IMR-90 (cell line): ENCODE data around the gene FGF4. TPM values are rescaled to one million over a fixed set of nuclear protein-coding genes. Genes with fewer than 3 reads are reported as not detected.

Source experiments
- ATAC-seq: fragments of 200-7000 bp; cut with Tn5 transposase; 2 replicates; pipeline ENCODE4 v1.9.1; 2020; ENCODE audit warnings: low read depth, mild to moderate bottlenecking, moderate library complexity
- BruUV-seq: library from RNA; stranded (reverse); fragments of 400-500 nt; replicated peaks from 2 replicates; lab custom pipeline; 2021; lab: Mats Ljungman, UMichigan
- CTCF ChIA-PET: fragments of 300-600 bp; formaldehyde crosslinking; extraction: SDS; loops from one replicate; lab custom pipeline; 2021; ENCODE audit warnings: antibody characterized with exemption; lab: Yijun Ruan, JAX
- POLR2A ChIA-PET: fragments of 300-600 bp; sonication (Branson Sonifier 250); formaldehyde crosslinking; loops from one replicate; lab custom pipeline; 2022; ENCODE audit warnings: antibody characterized with exemption; ENCODE audit not compliant: unreplicated experiment; lab: Charles Lee
- DNase-seq: peaks from one replicate; pipeline ENCODE4 v3.0.0; 2013
- H2AFZ ChIP-seq: replicated peaks from 2 replicates; pipeline ENCODE3; 2013; ENCODE audit warnings: low read length, mild to moderate bottlenecking; ENCODE audit not compliant: poor library complexity
- H2AK5ac ChIP-seq: 2 replicates; pipeline ENCODE4 v1.6.1; 2013; ENCODE audit warnings: low read depth, low read length, inconsistent platforms
- H2AK9ac ChIP-seq: replicated peaks from 2 replicates; pipeline ENCODE3; 2013; ENCODE audit warnings: mild to moderate bottlenecking, low read depth, low read length, moderate library complexity; ENCODE audit not compliant: poor library complexity
- H2BK120ac ChIP-seq: 2 replicates; pipeline ENCODE4 v1.6.1; 2013; ENCODE audit warnings: low read depth, low read length, inconsistent platforms
- H2BK15ac ChIP-seq: 3 replicates; pipeline ENCODE4 v1.6.1; 2013; ENCODE audit warnings: low read depth, low read length, inconsistent platforms
- H2BK20ac ChIP-seq: 2 replicates; pipeline ENCODE4 v1.6.1; 2013; ENCODE audit warnings: low read depth, mild to moderate bottlenecking, inconsistent platforms, low read length, moderate library complexity
- H2BK5ac ChIP-seq: 2 replicates; pipeline ENCODE4 v1.6.1; 2013; ENCODE audit warnings: mild to moderate bottlenecking, low read depth, low read length, inconsistent platforms; ENCODE audit not compliant: poor library complexity, severe bottlenecking
- H3K14ac ChIP-seq: replicated peaks from 2 replicates; pipeline ENCODE4 v1.6.1; 2013; ENCODE audit warnings: low read depth, low read length, inconsistent platforms
- H3K18ac ChIP-seq: 2 replicates; pipeline ENCODE4 v1.6.1; 2013; ENCODE audit warnings: low read depth, low read length, control low read depth
- H3K23ac ChIP-seq: 2 replicates; pipeline ENCODE4 v1.6.1; 2013; ENCODE audit warnings: low read depth, low read length, inconsistent platforms
- H3K27ac ChIP-seq: 2 replicates; pipeline ENCODE4 v1.5.1; 2013; ENCODE audit warnings: mild to moderate bottlenecking, control low read depth, low read length; ENCODE audit not compliant: insufficient read depth
- H3K27me3 ChIP-seq: 2 replicates; pipeline ENCODE4 v1.6.1; 2013; ENCODE audit warnings: low read length; ENCODE audit not compliant: control insufficient read depth, insufficient read depth
- H3K36me3 ChIP-seq: 2 replicates; pipeline ENCODE4 v1.6.1; 2013; ENCODE audit warnings: low read length, mixed read lengths; ENCODE audit not compliant: control insufficient read depth, insufficient read depth
- H3K4ac ChIP-seq: 2 replicates; pipeline ENCODE4 v1.6.1; 2013; ENCODE audit warnings: low read depth, low read length, inconsistent platforms
- H3K4me1 ChIP-seq: 2 replicates; pipeline ENCODE4 v1.6.1; 2013; ENCODE audit warnings: low read length, mixed read lengths; ENCODE audit not compliant: control insufficient read depth, insufficient read depth
- H3K4me2 ChIP-seq: 2 replicates; pipeline ENCODE4 v1.6.1; 2013; ENCODE audit warnings: low read depth, mild to moderate bottlenecking, control low read depth, low read length, moderate library complexity
- H3K4me3 ChIP-seq: 2 replicates; pipeline ENCODE4 v1.5.1; 2013; ENCODE audit warnings: low read depth, mild to moderate bottlenecking, control low read depth, low read length, moderate library complexity; ENCODE audit not compliant: insufficient read depth
- H3K56ac ChIP-seq: 2 replicates; pipeline ENCODE4 v1.6.1; 2013; ENCODE audit warnings: low read length, inconsistent platforms; ENCODE audit not compliant: insufficient read depth; ENCODE audit errors: extremely low read depth
- H3K79me1 ChIP-seq, 2 experiments: 2 replicates each; pipeline ENCODE4 v1.6.1; 2013; ENCODE audit warnings: low read length in 2 of 2, inconsistent platforms in 1 of 2, low read depth in 1 of 2
- H3K9ac ChIP-seq: 2 replicates; pipeline ENCODE4 v1.6.1; 2013; ENCODE audit warnings: low read depth, low read length, control low read depth
- H3K9me1 ChIP-seq: 2 replicates; pipeline ENCODE4 v1.6.1; 2013; ENCODE audit warnings: low read length, inconsistent platforms; ENCODE audit not compliant: insufficient read depth
- H3K9me3 ChIP-seq: 2 replicates; pipeline ENCODE4 v1.6.1; 2013; ENCODE audit warnings: low read length; ENCODE audit not compliant: control insufficient read depth, insufficient read depth
- H4K20me1 ChIP-seq: 2 replicates; pipeline ENCODE4 v1.6.1; 2013; ENCODE audit warnings: low read length, inconsistent platforms; ENCODE audit not compliant: insufficient read depth
- H4K5ac ChIP-seq: 2 replicates; pipeline ENCODE4 v1.6.1; 2013; ENCODE audit warnings: mild to moderate bottlenecking, low read depth, low read length, control low read depth
- H4K8ac ChIP-seq, 2 experiments: 2 replicates each; pipeline ENCODE4 v1.6.1; 2013; ENCODE audit warnings: low read depth in 2 of 2, low read length in 2 of 2, control low read depth in 1 of 2, inconsistent platforms in 1 of 2
- H4K91ac ChIP-seq: 2 replicates; pipeline ENCODE4 v1.6.1; 2013; ENCODE audit warnings: low read depth, low read length, inconsistent platforms; ENCODE audit not compliant: insufficient read depth
- BHLHE40 ChIP-seq: fragments of 150-350 bp; IDR thresholded peaks from 2 replicates; pipeline ENCODE4 v1.6.1; 2016; ENCODE audit warnings: mild to moderate bottlenecking, low read depth, low read length
- FOS ChIP-seq: fragments of 150-350 bp; IDR thresholded peaks from 2 replicates; pipeline ENCODE4 v1.6.1; 2016; ENCODE audit warnings: low read depth, low read length
- RAD21 ChIP-seq: IDR thresholded peaks from 2 replicates; pipeline ENCODE4 v1.6.1; 2012; ENCODE audit warnings: low read length, improper control_type of control experiment
- WGBS, 2 experiments: methylation state at CpG; one replicate each; pipeline versions ENCODE4 v1.1.5 to v1.1.7; 2013; ENCODE audit warnings: missing lambda C conversion rate in 2 of 2; ENCODE audit not compliant: insufficient read length in 1 of 2; ENCODE audit errors: extremely low coverage in 2 of 2; 5-methylcytosine and 5-hydroxymethylcytosine counted together
- dilution Hi-C: fragments of 300-500 bp; cut with HindIII; formaldehyde crosslinking; loops from one replicate; pipeline ENCODE4 v1.14.3; 2018; ENCODE audit warnings: low sequenced_read_pairs; ENCODE audit not compliant: unreplicated experiment
- in situ Hi-C: fragments of 300-500 bp; cut with MboI; formaldehyde crosslinking; loops from 3 replicates; pipeline ENCODE4 v1.14.3; 2019; ENCODE audit warnings: low sequenced_read_pairs, inconsistent platforms, mixed read lengths
- intact Hi-C: fragments of 100-400 bp; cut with micrococcal nuclease; formaldehyde crosslinking; loops from 2 replicates; pipeline ENCODE4 v1.10.0; 2022
- polyA plus RNA-seq, 3 experiments: library from polyadenylated mRNA; depleted of rRNA; stranded (reverse); fragments of >200 nt; gene quantifications; 2 replicates each; pipeline ENCODE4 v1.2.3, GENCODE V29; 2012; ENCODE audit warnings: low replicate concordance in 1 of 3
- total RNA-seq: library from RNA; depleted of rRNA; stranded (reverse); fragments of >200 nt; gene quantifications from 2 replicates; pipeline ENCODE4 v1.2.3, GENCODE V29; 2012

The FGF4 gene
- total and polyA plus RNA-seq, 2 of the 4 experiments (the other 2 are of a cell fraction) = not detected

GRCh38 chr11:69807106-69807815 is 32.1 kb upstream of the FGF4 start:
- dilution Hi-C loops = no loop called here

More at GRCh38 chr11:69807106-69807815, 32.1 kb upstream of the FGF4 start:
- Histone ChIP-seq H3K23ac (no peak overlapping the region), H3K79me1 (no peaks in the 10 kb centered on the region), H2BK120ac (no peak overlapping the region), H2AK5ac (no peak overlapping the region), H4K91ac (no peak overlapping the region), H3K18ac (no peak overlapping the region), H3K4me3 (no peak overlapping the region), H3K27ac (no peak overlapping the region), H2AK9ac (no peak overlapping the region), H2AFZ (peak overlapping the region; percentile 32), H3K9me3 (peaks cover 2% of the 10 kb centered on the region; the same call in 1 of the 2 replicates), H4K20me1 (peaks cover 3% of the 10 kb centered on the region; the same call in 1 of the 2 replicates), H2BK20ac (no peak overlapping the region), H2BK5ac (no peak overlapping the region), H4K5ac (no peak overlapping the region), H3K4me2 (no peak overlapping the region), H3K27me3 (peaks cover 45% of the 10 kb centered on the region), H3K4me1 (no peaks in the 10 kb centered on the region; the same call in 1 of the 2 replicates), H3K36me3 (no peaks in the 10 kb centered on the region), H4K8ac (no peak overlapping the region), H2BK15ac (no peak overlapping the region), H3K14ac (no peak overlapping the region), H3K56ac (no peak overlapping the region), H3K9ac (no peak overlapping the region), H3K4ac (no peak overlapping the region), H3K9me1 (no peaks in the 10 kb centered on the region)
- in situ Hi-C loops = loop anchor here (10.0 kb wide), 1 partner anchor 102 kb away; the partner anchor contains the start of gene FGF19
- BruUV-seq = no TSS peak
- 50% methylated on average over 1 of the region's 9 CpGs; no CpG with 5 or more reads in 1 of the 2 experiments for WGBS, 2 experiments
- ChIA-PET CTCF (no interaction called here), POLR2A (no interaction called here)
- ATAC-seq (no peak), DNase-seq (peak; percentile 18)
- TF ChIP-seq RAD21 = no peak
- TF ChIP-seq FOS = no peak
- no peak for TF ChIP-seq BHLHE40
- intact Hi-C loops = no loop called here
